ENCODE data around the gene SCCPDH. TPM values are rescaled to one million over a fixed set of nuclear protein-coding genes. Genes with fewer than 3 reads are reported as not detected.

The SCCPDH gene
- total RNA-seq (1.5 TPM), polyA plus RNA-seq (1 to 10 TPM; 2.0 to 5.0 (median 4.1) TPM)

- ATAC-seq (ENCODE audit: low read depth in 2 of 2) (peak; percentile 83 to 86), DNase-seq (peak; percentile 20 to 52 (median 32))
- Histone ChIP-seq H3K9me3 (ENCODE audit: control insufficient read depth in 2 of 2, low read length in 2 of 2) (peaks cover 5 to 7% of the 10 kb centered on the region in 2 experiments), H3K27me3 (ENCODE audit: control insufficient read depth, insufficient read depth, low read length) (peaks cover 7% of the 10 kb centered on the region), H3K27ac (ENCODE audit: insufficient read depth, low read length, poor library complexity, severe bottlenecking) (no peak within 1 kb of the TSS), H3K4me1 (ENCODE audit: control insufficient read depth, insufficient read depth, low read length, poor library complexity, severe bottlenecking) (peaks cover 12% of the 10 kb centered on the region), H3K4me3 (ENCODE audit: low read depth, low read length) (peak within 1 kb of the TSS; percentile 70), H3K36me3 (ENCODE audit: control insufficient read depth, insufficient read depth, low read length) (no peaks in the 10 kb centered on the region)
- H3K36me3 Mint-ChIP-seq = peaks cover 10% of the 10 kb centered on the region
- peaks cover 4 to 13% (median 7%) of the 10 kb centered on the region in 4 donors for H3K4me1 Mint-ChIP-seq
- peaks cover 17% of the 10 kb centered on the region for H3K27me3 Mint-ChIP-seq
- peak within 1 kb of the TSS; percentile 84 to 90 (median 88) for H3K4me3 Mint-ChIP-seq
- H3K27ac Mint-ChIP-seq = peak within 1 kb of the TSS in 2 of 3 donors; percentile 46 to 49
- H3K9me3 Mint-ChIP-seq = peaks cover 0 to 20% (median 11%) of the 10 kb centered on the region in 7 donors
Observed at GRCh38 chr1:246724016-246724730, at the start of gene SCCPDH. Gene SCCPDH, plus strand, starts transcription at chr1:246724409. Its CDS starts 14 bp downstream, at chr1:246724423.

GRCh38 chr1:246677842-246678241 lies 46.4 kb upstream of the SCCPDH start:
- H3K36me3 ChIP-seq (ENCODE audit: control insufficient read depth, insufficient read depth, low read length) = peaks cover 3% of the 10 kb centered on the region
- no peak for ATAC-seq (ENCODE audit: low read depth in 2 of 2)
- H3K4me1 ChIP-seq (ENCODE audit: control insufficient read depth, insufficient read depth, low read length, poor library complexity, severe bottlenecking) = no peaks in the 10 kb centered on the region
- Mint-ChIP-seq H3K27me3 (no peaks in the 10 kb centered on the region), H3K9me3 (peaks cover 0 to 2% (median 0%) of the 10 kb centered on the region in 7 donors), H3K4me3 (no peak overlapping the region), H3K36me3 (peaks cover 11% of the 10 kb centered on the region), H3K4me1 (no peaks in the 10 kb centered on the region), H3K27ac (no peak overlapping the region)
- no peak overlapping the region for H3K27ac ChIP-seq (ENCODE audit: insufficient read depth, low read length, poor library complexity, severe bottlenecking)
- H3K4me3 ChIP-seq (ENCODE audit: low read depth, low read length) = no peak overlapping the region
- DNase-seq = no peak
- no peaks in the 10 kb centered on the region for H3K9me3 ChIP-seq (ENCODE audit: control insufficient read depth in 2 of 2, low read length in 2 of 2)
- no peaks in the 10 kb centered on the region for H3K27me3 ChIP-seq (ENCODE audit: control insufficient read depth, insufficient read depth, low read length)

GRCh38 chr1:246678816-246679793 lies 45.1 kb upstream of the SCCPDH start:
- no peaks in the 10 kb centered on the region for H3K4me1 Mint-ChIP-seq
- DNase-seq (no peak), ATAC-seq (ENCODE audit: low read depth in 2 of 2) (no peak)
- H3K4me3 Mint-ChIP-seq = no peak overlapping the region
- H3K27me3 ChIP-seq (ENCODE audit: control insufficient read depth, insufficient read depth, low read length) = no peaks in the 10 kb centered on the region
- H3K4me1 ChIP-seq (ENCODE audit: control insufficient read depth, insufficient read depth, low read length, poor library complexity, severe bottlenecking) = no peaks in the 10 kb centered on the region
- no peak overlapping the region for H3K27ac Mint-ChIP-seq
- H3K36me3 ChIP-seq (ENCODE audit: control insufficient read depth, insufficient read depth, low read length) = no peaks in the 10 kb centered on the region
- no peak overlapping the region for H3K4me3 ChIP-seq (ENCODE audit: low read depth, low read length)
- no peak overlapping the region for H3K27ac ChIP-seq (ENCODE audit: insufficient read depth, low read length, poor library complexity, severe bottlenecking)
- H3K9me3 ChIP-seq (ENCODE audit: control insufficient read depth in 2 of 2, low read length in 2 of 2) = no peaks in the 10 kb centered on the region
- no peaks in the 10 kb centered on the region for H3K27me3 Mint-ChIP-seq
- peaks cover 11% of the 10 kb centered on the region for H3K36me3 Mint-ChIP-seq
- H3K9me3 Mint-ChIP-seq = peaks cover 0 to 2% (median 0%) of the 10 kb centered on the region in 7 donors

GRCh38 chr1:246679794-246680177 lies 44.4 kb upstream of the SCCPDH start:
- peaks cover 0 to 2% (median 0%) of the 10 kb centered on the region in 7 donors for H3K9me3 Mint-ChIP-seq
- Histone ChIP-seq H3K4me1 (ENCODE audit: control insufficient read depth, insufficient read depth, low read length, poor library complexity, severe bottlenecking) (no peaks in the 10 kb centered on the region), H3K27me3 (ENCODE audit: control insufficient read depth, insufficient read depth, low read length) (no peaks in the 10 kb centered on the region), H3K36me3 (ENCODE audit: control insufficient read depth, insufficient read depth, low read length) (no peaks in the 10 kb centered on the region), H3K9me3 (ENCODE audit: control insufficient read depth in 2 of 2, low read length in 2 of 2) (no peaks in the 10 kb centered on the region), H3K27ac (ENCODE audit: insufficient read depth, low read length, poor library complexity, severe bottlenecking) (no peak overlapping the region), H3K4me3 (ENCODE audit: low read depth, low read length) (no peak overlapping the region)
- H3K27me3 Mint-ChIP-seq = no peaks in the 10 kb centered on the region
- no peaks in the 10 kb centered on the region for H3K4me1 Mint-ChIP-seq
- peaks cover 17% of the 10 kb centered on the region for H3K36me3 Mint-ChIP-seq
- DNase-seq (no peak), ATAC-seq (ENCODE audit: low read depth in 2 of 2) (no peak)
- no peak overlapping the region for H3K4me3 Mint-ChIP-seq
- H3K27ac Mint-ChIP-seq = no peak overlapping the region

GRCh38 chr1:246680190-246680589 lies 44.0 kb upstream of the SCCPDH start:
- no peaks in the 10 kb centered on the region for H3K27me3 ChIP-seq (ENCODE audit: control insufficient read depth, insufficient read depth, low read length)
- H3K27ac Mint-ChIP-seq = no peak overlapping the region
- H3K4me1 ChIP-seq (ENCODE audit: control insufficient read depth, insufficient read depth, low read length, poor library complexity, severe bottlenecking) = no peaks in the 10 kb centered on the region
- DNase-seq (no peak), ATAC-seq (ENCODE audit: low read depth in 2 of 2) (no peak)
- H3K9me3 ChIP-seq (ENCODE audit: control insufficient read depth in 2 of 2, low read length in 2 of 2) = no peaks in the 10 kb centered on the region
- H3K36me3 ChIP-seq (ENCODE audit: control insufficient read depth, insufficient read depth, low read length) = no peaks in the 10 kb centered on the region
- H3K4me3 Mint-ChIP-seq = no peak overlapping the region
- peaks cover 0 to 2% (median 0%) of the 10 kb centered on the region in 7 donors for H3K9me3 Mint-ChIP-seq
- H3K4me3 ChIP-seq (ENCODE audit: low read depth, low read length) = no peak overlapping the region
- peaks cover 18% of the 10 kb centered on the region for H3K36me3 Mint-ChIP-seq
- no peak overlapping the region for H3K27ac ChIP-seq (ENCODE audit: insufficient read depth, low read length, poor library complexity, severe bottlenecking)
- no peaks in the 10 kb centered on the region for H3K27me3 Mint-ChIP-seq
- H3K4me1 Mint-ChIP-seq = no peaks in the 10 kb centered on the region

GRCh38 chr1:246680696-246681130 lies 43.5 kb upstream of the SCCPDH start:
- Histone ChIP-seq H3K27me3 (ENCODE audit: control insufficient read depth, insufficient read depth, low read length) (no peaks in the 10 kb centered on the region), H3K4me3 (ENCODE audit: low read depth, low read length) (no peak overlapping the region), H3K27ac (ENCODE audit: insufficient read depth, low read length, poor library complexity, severe bottlenecking) (no peak overlapping the region), H3K4me1 (ENCODE audit: control insufficient read depth, insufficient read depth, low read length, poor library complexity, severe bottlenecking) (no peaks in the 10 kb centered on the region), H3K36me3 (ENCODE audit: control insufficient read depth, insufficient read depth, low read length) (no peaks in the 10 kb centered on the region), H3K9me3 (ENCODE audit: control insufficient read depth in 2 of 2, low read length in 2 of 2) (no peaks in the 10 kb centered on the region)
- H3K36me3 Mint-ChIP-seq = peaks cover 15% of the 10 kb centered on the region
- no peaks in the 10 kb centered on the region for H3K27me3 Mint-ChIP-seq
- no peak overlapping the region for H3K27ac Mint-ChIP-seq
- ATAC-seq (ENCODE audit: low read depth in 2 of 2) (no peak), DNase-seq (no peak)
- no peak overlapping the region for H3K4me3 Mint-ChIP-seq
- H3K9me3 Mint-ChIP-seq = peaks cover 0 to 2% (median 0%) of the 10 kb centered on the region in 7 donors
- no peaks in the 10 kb centered on the region for H3K4me1 Mint-ChIP-seq

GRCh38 chr1:246681900-246682895 lies 42.0 kb upstream of the SCCPDH start:
- H3K9me3 Mint-ChIP-seq = peaks cover 0 to 2% (median 0%) of the 10 kb centered on the region in 7 donors
- no peak overlapping the region for H3K4me3 ChIP-seq (ENCODE audit: low read depth, low read length)
- no peak for DNase-seq
- H3K27ac ChIP-seq (ENCODE audit: insufficient read depth, low read length, poor library complexity, severe bottlenecking) = no peak overlapping the region
- no peaks in the 10 kb centered on the region for H3K27me3 Mint-ChIP-seq
- ATAC-seq (ENCODE audit: low read depth in 2 of 2) = no peak
- H3K27me3 ChIP-seq (ENCODE audit: control insufficient read depth, insufficient read depth, low read length) = no peaks in the 10 kb centered on the region
- H3K27ac Mint-ChIP-seq = no peak overlapping the region
- H3K4me1 Mint-ChIP-seq = no peaks in the 10 kb centered on the region
- no peaks in the 10 kb centered on the region for H3K36me3 ChIP-seq (ENCODE audit: control insufficient read depth, insufficient read depth, low read length)
- H3K36me3 Mint-ChIP-seq = peaks cover 15% of the 10 kb centered on the region
- H3K4me1 ChIP-seq (ENCODE audit: control insufficient read depth, insufficient read depth, low read length, poor library complexity, severe bottlenecking) = no peaks in the 10 kb centered on the region
- H3K9me3 ChIP-seq (ENCODE audit: control insufficient read depth in 2 of 2, low read length in 2 of 2) = no peaks in the 10 kb centered on the region
- no peak overlapping the region for H3K4me3 Mint-ChIP-seq

Data from CD4-positive, CD25-positive, alpha-beta regulatory T cell (primary cell).